Left lung (tissue), 10 donors: ENCODE data around the gene RCOR2. TPM values are rescaled to one million over a fixed set of nuclear protein-coding genes. Genes with fewer than 3 reads are reported as not detected.

Experiments
- ATAC-seq: fragments of 200-7000 bp; cut with Tn5 transposase; one replicate; pipeline ENCODE4 v1.9.1; 2020; ENCODE audit warnings: moderate library complexity
- DNase-seq, 4 donors: peaks; one replicate each; pipeline ENCODE4 v3.0.0-alpha.2; 2013 to 2020
- H3K27ac ChIP-seq, 2 donors: fragments of 200-600 bp; sonication (generic) in 1 of 2; one replicate each; pipeline versions ENCODE4 v1.5.0 to v1.8.0; 2020 to 2021
- H3K27me3 ChIP-seq, 2 donors: fragments of 200-600 bp; sonication (generic) in 1 of 2; one replicate each; pipeline versions ENCODE4 v1.5.0 to v1.8.0; 2020 to 2021
- H3K36me3 ChIP-seq, 2 donors: fragments of 200-600 bp; sonication (generic) in 1 of 2; one replicate each; pipeline versions ENCODE4 v1.5.0 to v1.8.0; 2020 to 2021
- H3K4me1 ChIP-seq, 2 donors: fragments of 200-600 bp; one replicate each; pipeline ENCODE4 v1.8.0; 2021
- H3K4me3 ChIP-seq, 2 donors: fragments of 200-600 bp; sonication (generic) in 1 of 2; one replicate each; pipeline versions ENCODE4 v1.5.0 to v1.8.0; 2020 to 2021; ENCODE audit warnings: mild to moderate bottlenecking in 1 of 2
- H3K9me3 ChIP-seq, 2 donors: fragments of 200-600 bp; sonication (generic) in 1 of 2; one replicate each; pipeline versions ENCODE4 v1.5.0 to v1.8.0; 2020 to 2021
- intact Hi-C, 2 donors: fragments of 100-400 bp; cut with DNase I; formaldehyde crosslinking; loops; one replicate each; pipeline versions ENCODE4 v1.11.2 to v1.14.2; 2022
- polyA plus RNA-seq, 6 donors: library from polyadenylated mRNA; unstranded; fragments of 120-200 nt; gene quantifications; one replicate each; pipeline ENCODE4 v1.2.1, GENCODE V29; 2013; ENCODE audit not compliant: insufficient read length in 6 of 6
- total RNA-seq, 2 donors: library from RNA; stranded (reverse); fragmentation: NEBNext Ultra II Directional; extraction: Animal tissue kit (Norgen Biotek cat#: 25700); gene quantifications; one replicate each; pipeline ENCODE4 v1.2.1, GENCODE V29; 2021
- TF ChIP-seq, protein P1 (sequence below), 2 donors: fragments of 200-600 bp; sonication (generic) in 1 of 2; IDR thresholded peaks; one replicate each; pipeline versions ENCODE4 v1.5.0 to v1.8.0; 2021; ENCODE audit warnings: antibody characterized with exemption in 2 of 2
- donor health status: DM: no; HTN: yes; CAD: no.
- donor health status: DM: no; HTN: no; CAD: no.

Gene RCOR2
- total and polyA plus RNA-seq, 8 donors = 0.45 to 17.4 (median 12.4) TPM

- Histone ChIP-seq H3K27me3 (no peaks in the 10 kb centered on the region), H3K9me3 (no peaks in the 10 kb centered on the region), H3K4me3 (peak overlapping the region; percentile 67 to 69), H3K4me1 (peaks cover 11 to 33% of the 10 kb centered on the region in 2 donors), H3K27ac (peak overlapping the region; percentile 22 to 61), H3K36me3 (no peaks in the 10 kb centered on the region)
- ATAC-seq (peak; percentile 2), DNase-seq (no peak)
- TF ChIP-seq, protein P1, sequence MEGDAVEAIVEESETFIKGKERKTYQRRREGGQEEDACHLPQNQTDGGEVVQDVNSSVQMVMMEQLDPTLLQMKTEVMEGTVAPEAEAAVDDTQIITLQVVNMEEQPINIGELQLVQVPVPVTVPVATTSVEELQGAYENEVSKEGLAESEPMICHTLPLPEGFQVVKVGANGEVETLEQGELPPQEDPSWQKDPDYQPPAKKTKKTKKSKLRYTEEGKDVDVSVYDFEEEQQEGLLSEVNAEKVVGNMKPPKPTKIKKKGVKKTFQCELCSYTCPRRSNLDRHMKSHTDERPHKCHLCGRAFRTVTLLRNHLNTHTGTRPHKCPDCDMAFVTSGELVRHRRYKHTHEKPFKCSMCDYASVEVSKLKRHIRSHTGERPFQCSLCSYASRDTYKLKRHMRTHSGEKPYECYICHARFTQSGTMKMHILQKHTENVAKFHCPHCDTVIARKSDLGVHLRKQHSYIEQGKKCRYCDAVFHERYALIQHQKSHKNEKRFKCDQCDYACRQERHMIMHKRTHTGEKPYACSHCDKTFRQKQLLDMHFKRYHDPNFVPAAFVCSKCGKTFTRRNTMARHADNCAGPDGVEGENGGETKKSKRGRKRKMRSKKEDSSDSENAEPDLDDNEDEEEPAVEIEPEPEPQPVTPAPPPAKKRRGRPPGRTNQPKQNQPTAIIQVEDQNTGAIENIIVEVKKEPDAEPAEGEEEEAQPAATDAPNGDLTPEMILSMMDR (IDR thresholded peaks at IDR 0.05) = no peak
- intact Hi-C loops = no loop called here
These were observed 20.9 kb upstream of the RCOR2 start for GRCh38 chr11:63937713-63938478.

GRCh38 chr11:63933459-63933858 lies 16.5 kb upstream of the RCOR2 start:
- ATAC-seq (no peak), DNase-seq (no peak)
- Histone ChIP-seq H3K27me3 (no peaks in the 10 kb centered on the region), H3K9me3 (no peaks in the 10 kb centered on the region), H3K36me3 (no peaks in the 10 kb centered on the region), H3K4me1 (peaks cover 0 to 6% of the 10 kb centered on the region in 2 donors), H3K4me3 (no peak overlapping the region), H3K27ac (no peak overlapping the region)
- TF ChIP-seq, protein P1 (IDR thresholded peaks at IDR 0.05) = no peak
- intact Hi-C loops = no loop called here

DNA sequence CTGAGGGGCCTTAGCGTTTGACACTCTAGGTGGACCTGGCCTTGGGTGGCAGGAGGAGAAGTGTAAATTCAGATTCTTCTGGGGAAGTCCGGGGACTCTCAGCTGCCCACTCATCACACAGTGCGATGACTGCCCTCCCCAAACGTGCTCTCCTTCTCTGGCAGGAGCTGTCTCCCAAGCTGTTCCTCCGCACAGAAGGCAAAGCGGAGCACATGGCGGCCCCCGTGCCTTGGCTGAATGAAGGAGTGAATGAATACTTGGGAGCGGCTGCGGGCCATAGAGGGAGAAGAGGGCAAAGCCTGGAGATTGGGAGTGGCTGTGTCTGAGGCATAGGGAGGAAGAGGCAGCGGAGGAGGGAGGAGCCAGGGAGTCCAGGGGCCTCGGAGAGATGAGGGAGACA lies 14.9 kb upstream of the RCOR2 start:
- H3K27me3 ChIP-seq = no peaks in the 10 kb centered on the region
- intact Hi-C loops = no loop called here
- no peaks in the 10 kb centered on the region for H3K4me1 ChIP-seq
- DNase-seq (no peak), ATAC-seq (no peak)
- H3K36me3 ChIP-seq = no peaks in the 10 kb centered on the region
- TF ChIP-seq, protein P1 (IDR thresholded peaks at IDR 0.05) = no peak
- H3K27ac ChIP-seq = no peak overlapping the region
- H3K9me3 ChIP-seq = no peaks in the 10 kb centered on the region
- no peak overlapping the region for H3K4me3 ChIP-seq

- no peak for DNase-seq
- H3K9me3 ChIP-seq = no peaks in the 10 kb centered on the region
- no peaks in the 10 kb centered on the region for H3K36me3 ChIP-seq
- no peaks in the 10 kb centered on the region for H3K4me1 ChIP-seq
- H3K27me3 ChIP-seq = no peaks in the 10 kb centered on the region
- intact Hi-C loops = no loop called here
- H3K4me3 ChIP-seq = no peak overlapping the region
- no peak overlapping the region for H3K27ac ChIP-seq
- TF ChIP-seq, protein P1 (IDR thresholded peaks at IDR 0.05) = no peak
- ATAC-seq = no peak
These were observed 14.1 kb upstream of the RCOR2 start for GRCh38 chr11:63931045-63931444.

DNA sequence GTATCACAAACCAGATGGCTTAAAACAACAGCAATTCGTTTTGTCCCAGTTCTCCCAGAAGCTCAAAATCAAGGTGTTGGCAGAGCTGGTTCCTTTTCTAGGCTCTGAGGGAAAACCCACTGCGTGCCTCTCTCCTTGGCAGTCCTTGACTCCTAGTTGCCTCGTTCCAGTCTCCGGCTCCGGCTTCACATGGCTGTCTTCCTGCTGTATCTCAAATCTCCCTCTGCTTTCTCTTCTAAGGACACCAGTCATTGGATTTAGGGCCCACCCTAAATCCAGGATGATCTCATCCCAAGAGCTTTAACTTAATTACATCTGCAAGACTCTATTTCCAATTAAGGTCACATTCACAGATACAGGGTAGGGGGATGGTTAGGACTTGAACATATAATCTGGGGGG lies 12.7 kb upstream of the RCOR2 start:
- no peaks in the 10 kb centered on the region for H3K4me1 ChIP-seq
- TF ChIP-seq, protein P1 (IDR thresholded peaks at IDR 0.05) = no peak
- H3K9me3 ChIP-seq = no peaks in the 10 kb centered on the region
- no peaks in the 10 kb centered on the region for H3K36me3 ChIP-seq
- no peak overlapping the region for H3K27ac ChIP-seq
- intact Hi-C loops = loop anchor here in 1 of 2 donors (10.0 kb wide), 1 partner anchor 85 kb away; no protein-coding TSS in a partner anchor
- ATAC-seq = no peak
- H3K27me3 ChIP-seq = no peaks in the 10 kb centered on the region
- H3K4me3 ChIP-seq = no peak overlapping the region
- no peak for DNase-seq
